NT2/D1 (cell line): Measurements from ENCODE around the gene TOP3A.

Experiments used
- SUZ12 ChIP-seq: IDR thresholded peaks from 2 replicates; pipeline ENCODE4 v1.6.1; 2011; ENCODE audit not compliant: insufficient read length, insufficient read depth; ENCODE audit errors: extremely low read depth
- YY1 ChIP-seq: IDR thresholded peaks from 2 replicates; pipeline ENCODE4 v1.6.1; 2011; ENCODE audit not compliant: insufficient read length, insufficient read depth
- ZNF274 ChIP-seq: IDR thresholded peaks from 2 replicates; pipeline ENCODE4 v1.6.1; 2011; ENCODE audit warnings: mild to moderate bottlenecking, low read depth, low read length

- TF ChIP-seq ZNF274, result no peak
- TF ChIP-seq YY1, result no peak
- no peak for TF ChIP-seq SUZ12
Observed at GRCh38 chr17:18319604-18320256, 4.9 kb upstream of the TOP3A start.
